Measurements from ENCODE around the gene FAM3A. TPM values are rescaled to one million over a fixed set of nuclear protein-coding genes. Genes with fewer than 3 reads are reported as not detected.
A peak's percentile ranks its signal among the peaks of the same experiment; 100 is the strongest.
"Not testable (repeated sequence)": the region's sequence is repeated elsewhere in the genome, so short reads cannot be mapped to it uniquely, and the experiment has no call there.

Gene FAM3A
- 10 to 100 TPM; 55.4 to 60.8 (median 58.9) TPM for total RNA-seq
- 68.6 TPM for polyA plus RNA-seq
- long read RNA-seq, donor 1, transcript FAM3A-215 (9 exons, 1,800 nt), result major isoform, 93 of 220 reads
- long read RNA-seq, donor 1, transcript FAM3A-222 (10 exons, 1,901 nt), result minor isoform, 13 of 220 reads
- long read RNA-seq, donor 1, transcript FAM3A-208 (8 exons, 1,763 nt), result minor isoform, 14 of 220 reads
- long read RNA-seq, donor 1, transcript FAM3A-202 (10 exons, 1,712 nt), result minor isoform, 31 of 220 reads
- long read RNA-seq, donor 1, partial matches to known transcripts, result 25 of 220 reads
- long read RNA-seq, donor 1, other reads (novel, unspliced or antisense), result 29 of 220 reads
- long read RNA-seq, donor 2, transcript FAM3A-215 (9 exons, 1,800 nt), result major isoform, 37 of 121 reads
- long read RNA-seq, donor 2, transcript FAM3A-203 (10 exons, 1,359 nt), result minor isoform, 8 of 121 reads
- long read RNA-seq, donor 2, transcript FAM3A-208 (8 exons, 1,763 nt), result minor isoform, 6 of 121 reads
- long read RNA-seq, donor 2, transcript FAM3A-202 (10 exons, 1,712 nt), result minor isoform, 29 of 121 reads
- long read RNA-seq, donor 2, partial matches to known transcripts, result 17 of 121 reads
- long read RNA-seq, donor 2, other reads (novel, unspliced or antisense), result 18 of 121 reads
- long read RNA-seq, donor 3, transcript FAM3A-215 (9 exons, 1,800 nt), result major isoform, 166 of 462 reads
- long read RNA-seq, donor 3, transcript FAM3A-208 (8 exons, 1,763 nt), result minor isoform, 31 of 462 reads
- long read RNA-seq, donor 3, transcript FAM3A-222 (10 exons, 1,901 nt), result minor isoform, 19 of 462 reads
- long read RNA-seq, donor 3, transcript FAM3A-202 (10 exons, 1,712 nt), result minor isoform, 100 of 462 reads
- long read RNA-seq, donor 3, partial matches to known transcripts, result 39 of 462 reads
- long read RNA-seq, donor 3, other reads (novel, unspliced or antisense), result 84 of 462 reads
- long read RNA-seq, donor 4, transcript FAM3A-208 (8 exons, 1,763 nt), result minor isoform, 6 of 120 reads
- long read RNA-seq, donor 4, transcript FAM3A-202 (10 exons, 1,712 nt), result minor isoform, 22 of 120 reads
- long read RNA-seq, donor 4, transcript FAM3A-215 (9 exons, 1,800 nt), result major isoform, 48 of 120 reads
- long read RNA-seq, donor 4, partial matches to known transcripts, result 17 of 120 reads
- long read RNA-seq, donor 4, other reads (novel, unspliced or antisense), result 19 of 120 reads

DNA sequence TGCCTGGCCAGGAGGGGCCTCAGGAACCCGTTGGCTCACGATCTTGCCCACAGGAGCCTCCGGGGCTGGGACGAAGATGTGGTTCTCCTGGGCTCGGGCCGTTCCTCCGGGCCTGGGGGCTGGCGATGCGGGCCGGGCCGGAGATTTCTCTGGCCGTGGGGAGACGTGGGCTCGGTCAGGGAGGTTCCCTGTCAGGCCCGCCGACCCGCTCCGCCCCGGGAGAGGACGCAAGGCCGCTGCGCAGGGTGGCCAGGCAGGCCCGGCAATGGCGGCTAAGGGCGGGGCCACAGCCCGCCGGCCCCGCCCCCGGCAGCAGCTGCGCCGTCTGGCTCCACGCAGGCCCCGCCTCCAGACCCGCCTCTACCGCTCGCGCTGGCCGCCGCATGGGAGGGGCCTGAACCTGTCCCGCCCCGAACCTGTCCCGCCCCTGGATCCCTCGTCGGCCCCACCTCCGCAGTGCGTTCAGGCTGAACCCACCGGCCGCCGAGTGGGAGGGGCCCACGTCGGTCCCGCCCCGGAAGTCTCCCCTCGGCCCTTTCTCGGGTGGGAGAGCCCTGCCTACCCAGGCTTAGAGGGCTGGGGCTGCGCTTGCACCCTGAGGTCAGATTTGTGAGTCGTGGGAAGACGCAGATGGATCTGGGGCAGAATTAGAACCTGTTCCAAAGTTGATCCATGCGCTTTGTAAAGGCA lies at the start of gene FAM3A:
TSS of gene FAM3A (minus strand) at position 267 of the 690 bp plus-strand sequence. CDS start 460 bp downstream, outside the sequence.
- peak; percentile 94 to 98 (median 96) for DNase-seq
- Histone ChIP-seq H3K9me3 (ENCODE audit: control insufficient read depth, low read length) (no peaks in the 10 kb centered on the region), H3K27ac (ENCODE audit: low read length) (peak within 1 kb of the TSS; percentile 93), H3K4me1 (ENCODE audit: control insufficient read depth, insufficient read depth, low read length) (peaks cover 3% of the 10 kb centered on the region), H3K4me3 (ENCODE audit: low read length) (peak within 1 kb of the TSS; percentile 84), H3K27me3 (ENCODE audit: control insufficient read depth, insufficient read depth) (no peaks in the 10 kb centered on the region)
- intact Hi-C loops (cut with DNase I), result loop anchor here in 1 of 4 donors (10.0 kb wide), 1 partner anchor 111 kb away; the partner anchor contains the start of gene DNASE1L1
- peak; percentile 97 for ATAC-seq
- WGBS, result under 1% methylated on average over 57 of the region's 59 CpGs

DNA sequence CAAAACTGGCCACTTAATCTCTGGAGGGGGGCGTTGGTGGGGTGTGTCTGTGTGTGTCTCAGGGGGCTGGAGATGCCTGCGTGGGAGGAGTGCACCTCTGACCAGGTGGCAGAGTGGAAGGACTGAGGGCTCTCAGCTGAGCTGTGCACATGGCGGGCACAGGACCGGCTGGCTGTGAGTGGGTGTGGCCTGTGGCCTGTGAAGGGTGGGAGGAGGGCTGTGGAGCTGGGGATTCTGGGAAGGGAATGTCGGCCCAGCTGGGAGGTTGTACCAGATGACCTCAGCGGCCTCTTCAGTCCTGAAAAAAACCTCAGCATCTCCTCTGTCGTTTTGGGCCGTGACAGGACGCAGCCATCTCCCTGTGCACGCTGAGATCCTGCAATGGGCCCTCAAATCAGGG lies 46.3 kb upstream of the FAM3A start:
- H3K27ac ChIP-seq (ENCODE audit: low read length); DNase-seq; H3K9me3 ChIP-seq (ENCODE audit: control insufficient read depth, low read length); intact Hi-C loops (cut with DNase I); H3K4me1 ChIP-seq (ENCODE audit: control insufficient read depth, insufficient read depth, low read length); H3K27me3 ChIP-seq (ENCODE audit: control insufficient read depth, insufficient read depth); H3K4me3 ChIP-seq (ENCODE audit: low read length): not testable (repeated sequence)
- ATAC-seq, result peak; percentile 70 to 77
- WGBS, result no CpG with 5 or more reads among the region's 10 CpGs

DNA sequence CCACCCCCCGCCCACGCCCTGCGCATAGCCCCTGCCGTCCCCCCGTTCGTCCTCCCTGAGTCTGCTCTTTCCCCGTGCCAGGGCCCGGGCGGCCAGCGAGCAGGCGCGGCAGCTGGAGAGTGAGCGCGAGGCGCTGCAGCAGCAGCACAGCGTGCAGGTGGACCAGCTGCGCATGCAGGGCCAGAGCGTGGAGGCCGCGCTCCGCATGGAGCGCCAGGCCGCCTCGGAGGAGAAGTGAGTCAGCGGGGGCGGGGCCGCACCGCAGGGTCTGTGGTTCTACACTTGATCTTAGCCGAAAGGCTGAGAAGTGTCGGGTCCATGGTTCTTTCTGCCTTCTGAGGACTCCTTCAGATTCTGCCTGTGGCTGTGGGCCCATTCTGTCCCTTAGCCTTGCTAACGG lies 44.3 kb upstream of the FAM3A start:
- ATAC-seq; intact Hi-C loops (cut with DNase I); H3K4me3 ChIP-seq (ENCODE audit: low read length); H3K27me3 ChIP-seq (ENCODE audit: control insufficient read depth, insufficient read depth); H3K9me3 ChIP-seq (ENCODE audit: control insufficient read depth, low read length); H3K27ac ChIP-seq (ENCODE audit: low read length); DNase-seq; H3K4me1 ChIP-seq (ENCODE audit: control insufficient read depth, insufficient read depth, low read length): not testable (repeated sequence)
- WGBS, result 72% methylated on average over 12 of the region's 31 CpGs

- ATAC-seq; intact Hi-C loops (cut with DNase I); H3K27me3 ChIP-seq (ENCODE audit: control insufficient read depth, insufficient read depth); H3K4me3 ChIP-seq (ENCODE audit: low read length); H3K4me1 ChIP-seq (ENCODE audit: control insufficient read depth, insufficient read depth, low read length); H3K9me3 ChIP-seq (ENCODE audit: control insufficient read depth, low read length); H3K27ac ChIP-seq (ENCODE audit: low read length): not testable (repeated sequence)
- DNase-seq, result peak in 1 of 3 donors; percentile 19
- WGBS, result 92% methylated on average over 8 of the region's 21 CpGs
These were observed 42.9 kb upstream of the FAM3A start for GRCh38 chrX:154558896-154559295.

DNA sequence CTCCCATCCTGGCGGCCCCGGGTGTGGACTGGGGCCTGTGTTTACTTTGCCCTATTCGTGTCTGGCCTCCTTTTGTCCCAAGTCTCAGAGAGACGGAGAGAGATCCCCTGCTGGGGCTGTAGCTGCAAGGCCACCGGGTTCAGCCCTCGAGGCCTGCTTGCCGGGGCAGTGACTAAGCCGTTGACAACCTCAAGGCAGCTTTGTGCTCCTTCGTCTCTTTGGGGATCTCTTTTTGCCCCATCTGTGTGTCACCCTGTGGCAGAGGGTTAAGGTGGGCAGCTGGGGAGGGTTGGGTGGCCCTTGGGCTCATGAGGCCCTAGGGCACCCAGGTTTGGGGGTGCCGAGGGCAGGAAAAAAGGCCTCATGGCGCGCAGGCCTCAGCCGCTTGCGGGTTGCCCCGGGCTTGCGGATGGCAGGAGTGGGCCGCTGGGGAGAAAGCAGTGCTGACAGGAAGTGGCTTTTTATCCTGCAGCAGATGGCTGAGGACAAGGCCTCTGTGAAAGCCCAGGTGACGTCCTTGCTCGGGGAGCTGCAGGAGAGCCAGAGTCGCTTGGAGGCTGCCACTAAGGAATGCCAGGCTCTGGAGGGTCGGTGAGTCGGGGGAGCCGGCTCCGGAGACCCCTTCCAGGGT lies 42.1 kb upstream of the FAM3A start:
- H3K9me3 ChIP-seq (ENCODE audit: control insufficient read depth, low read length); H3K4me3 ChIP-seq (ENCODE audit: low read length); DNase-seq; H3K27ac ChIP-seq (ENCODE audit: low read length); H3K27me3 ChIP-seq (ENCODE audit: control insufficient read depth, insufficient read depth); H3K4me1 ChIP-seq (ENCODE audit: control insufficient read depth, insufficient read depth, low read length); intact Hi-C loops (cut with DNase I); ATAC-seq: not testable (repeated sequence)
- WGBS, result 96% methylated on average over 4 of the region's 24 CpGs

GRCh38 chrX:154552112-154552806 lies 36.2 kb upstream of the FAM3A start:
- H3K9me3 ChIP-seq (ENCODE audit: control insufficient read depth, low read length); H3K27ac ChIP-seq (ENCODE audit: low read length); intact Hi-C loops (cut with DNase I); H3K27me3 ChIP-seq (ENCODE audit: control insufficient read depth, insufficient read depth); H3K4me1 ChIP-seq (ENCODE audit: control insufficient read depth, insufficient read depth, low read length); H3K4me3 ChIP-seq (ENCODE audit: low read length): not testable (repeated sequence)
- peak in 1 of 2 donors; percentile 25 for ATAC-seq
- DNase-seq, result peak in 1 of 3 donors; percentile 10
- WGBS, result 88% methylated on average over 9 of the region's 18 CpGs

DNA sequence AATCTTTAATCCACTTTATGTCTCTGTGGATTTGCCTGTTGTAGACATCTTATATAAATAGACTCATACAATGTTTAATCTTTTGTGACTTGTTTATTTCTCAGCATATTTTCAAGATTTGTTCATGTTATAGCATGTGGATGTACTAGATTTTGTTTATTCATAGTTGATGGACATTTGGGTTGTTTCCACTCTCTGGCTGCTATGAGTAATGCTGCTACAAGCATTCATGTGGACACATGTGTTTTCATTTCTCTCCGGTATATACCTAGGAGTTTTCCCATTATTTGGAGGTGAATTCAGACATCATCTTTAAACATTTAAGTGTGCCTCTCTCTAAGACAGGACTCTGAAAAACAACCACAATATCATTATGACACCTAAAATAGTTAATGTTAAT lies 33.7 kb upstream of the FAM3A start:
- Histone ChIP-seq H3K27me3 (ENCODE audit: control insufficient read depth, insufficient read depth) (no peaks in the 10 kb centered on the region), H3K9me3 (ENCODE audit: control insufficient read depth, low read length) (no peaks in the 10 kb centered on the region), H3K27ac (ENCODE audit: low read length) (no peak overlapping the region), H3K4me3 (ENCODE audit: low read length) (no peak overlapping the region), H3K4me1 (ENCODE audit: control insufficient read depth, insufficient read depth, low read length) (no peaks in the 10 kb centered on the region)
- intact Hi-C loops (cut with DNase I), result no loop called here
- 74% methylated on average over 1 of the region's 1 CpG for WGBS
- no peak for DNase-seq
- no peak for ATAC-seq

- peak in 1 of 3 donors; percentile 1 for DNase-seq
- Histone ChIP-seq H3K27me3 (ENCODE audit: control insufficient read depth, insufficient read depth) (no peaks in the 10 kb centered on the region), H3K27ac (ENCODE audit: low read length) (peak overlapping the region; percentile 84), H3K4me3 (ENCODE audit: low read length) (peak overlapping the region; percentile 58), H3K4me1 (ENCODE audit: control insufficient read depth, insufficient read depth, low read length) (no peaks in the 10 kb centered on the region), H3K9me3 (ENCODE audit: control insufficient read depth, low read length) (no peaks in the 10 kb centered on the region)
- WGBS, result under 1% methylated on average over 9 of the region's 9 CpGs
- no peak for ATAC-seq
- intact Hi-C loops (cut with DNase I), result no loop called here
These were observed 31.9 kb upstream of the FAM3A start for GRCh38 chrX:154548028-154548316.

DNA sequence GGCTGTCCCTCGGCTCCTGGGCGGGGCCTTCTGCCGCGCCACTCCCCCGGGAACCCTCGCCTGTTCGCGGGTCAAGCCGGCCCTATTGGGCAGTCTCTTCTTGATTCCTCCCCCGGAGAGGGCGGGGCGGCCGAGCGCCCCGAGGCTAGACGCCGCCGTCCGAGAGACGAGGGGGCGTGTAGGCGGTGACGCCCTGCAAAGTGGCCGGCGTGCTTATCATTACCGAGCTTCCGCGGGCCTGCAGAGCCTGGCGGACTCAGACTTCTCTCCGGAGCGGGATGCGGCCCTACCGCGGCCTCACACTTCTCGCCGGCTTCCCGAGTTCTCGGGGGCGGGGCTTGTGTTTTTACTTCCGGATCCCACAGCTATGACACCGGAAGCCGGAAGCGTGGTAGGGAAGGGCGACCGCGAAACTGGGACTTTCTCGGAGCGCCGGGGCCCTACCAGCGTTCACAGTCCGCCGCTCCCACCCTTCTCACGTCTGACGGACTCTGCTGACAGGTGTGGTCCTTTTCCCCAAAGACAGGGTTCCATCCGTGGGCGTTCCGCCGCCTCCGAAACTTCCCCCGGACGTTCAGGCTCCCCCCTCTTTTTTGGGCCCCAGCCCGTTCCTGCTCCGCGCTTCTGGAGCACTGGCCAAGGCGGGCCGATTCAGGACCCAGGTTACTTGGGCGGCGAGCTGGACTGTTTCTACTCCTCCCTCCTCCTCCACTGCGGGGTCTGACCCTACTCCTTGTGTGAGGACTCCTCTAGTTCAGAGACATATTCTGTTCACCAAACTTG lies 31.4 kb upstream of the FAM3A start, which contains the start of gene IKBKG:
TSS of gene IKBKG (plus strand) at position 376 of the 783 bp plus-strand sequence. CDS start 4,383 bp downstream, outside the sequence.
- Histone ChIP-seq H3K27me3 (ENCODE audit: control insufficient read depth, insufficient read depth) (no peaks in the 10 kb centered on the region), H3K4me1 (ENCODE audit: control insufficient read depth, insufficient read depth, low read length) (peaks cover 4% of the 10 kb centered on the region), H3K4me3 (ENCODE audit: low read length) (peak within 1 kb of the TSS; percentile 58), H3K9me3 (ENCODE audit: control insufficient read depth, low read length) (no peaks in the 10 kb centered on the region), H3K27ac (ENCODE audit: low read length) (peak within 1 kb of the TSS; percentile 84)
- under 1% methylated on average over 69 of the region's 69 CpGs for WGBS
- ATAC-seq (peak; percentile 94 to 96), DNase-seq (peak; percentile 90 to 97 (median 96))
- intact Hi-C loops (cut with DNase I), result no loop called here

All from right cardiac atrium (tissue), 5 donors.